Astrocyte (in vitro differentiated cells and primary cell): ENCODE data around the gene EXOC3.

Source experiments
- CTCF ChIP-seq: IDR thresholded peaks from 2 replicates; pipeline ENCODE4 v1.5.1; 2011; ENCODE audit warnings: low read depth, mild to moderate bottlenecking, inconsistent platforms, low read length, moderate library complexity; ENCODE audit not compliant: insufficient read depth
- EZH2 ChIP-seq: IDR thresholded peaks from 2 replicates; pipeline ENCODE4 v1.6.1; 2012; ENCODE audit warnings: mild to moderate bottlenecking, low read length, inconsistent platforms; ENCODE audit not compliant: insufficient read depth

GRCh38 chr5:395156-395920 is 47.6 kb upstream of the EXOC3 start:
- no peak for TF ChIP-seq EZH2
- TF ChIP-seq CTCF: no peak
